ENCODE results near the gene COX6A1. TPM values are rescaled to one million over a fixed set of nuclear protein-coding genes. Genes with fewer than 3 reads are reported as not detected.
A peak's percentile ranks its signal among the peaks of the same experiment; 100 is the strongest.

COX6A1 gene
- total RNA-seq, 1 donor from 2014 or later: 142 TPM

GRCh38 chr12:120468821-120469449 lies 31.0 kb downstream of the COX6A1 start:
- peak overlapping the region; percentile 96 for H3K27ac ChIP-seq (replicated peaks)
- no peak for TF ChIP-seq CTCF (IDR thresholded peaks at IDR 0.05; ENCODE audit: borderline replicate concordance)
- peaks cover 25% of the 10 kb centered on the region for H3K36me3 ChIP-seq
- peaks cover 62% of the 10 kb centered on the region for H3K4me1 ChIP-seq
- intact Hi-C loops (cut with micrococcal nuclease): no loop called here
- no peaks in the 10 kb centered on the region for H3K9me3 ChIP-seq (replicated peaks)
- no peaks in the 10 kb centered on the region for H3K27me3 ChIP-seq (ENCODE audit: low read depth)
- peak overlapping the region; percentile 83 for H3K4me3 ChIP-seq
- DNase-seq: peak; percentile 39

GRCh38 chr12:120469450-120470149 lies 31.7 kb downstream of the COX6A1 start, which contains the start of gene SRSF9:
SRSF9 (minus strand) TSS chr12:120469748; CDS start chr12:120469609, 139 bp downstream.
- Histone ChIP-seq H3K27ac (replicated peaks) (peak within 1 kb of the TSS; percentile 96), H3K36me3 (peaks cover 19% of the 10 kb centered on the region), H3K4me1 (peaks cover 62% of the 10 kb centered on the region), H3K9me3 (replicated peaks) (no peaks in the 10 kb centered on the region), H3K27me3 (ENCODE audit: low read depth) (no peaks in the 10 kb centered on the region), H3K4me3 (peak within 1 kb of the TSS; percentile 83)
- intact Hi-C loops (cut with micrococcal nuclease): no loop called here
- peak; percentile 96 for DNase-seq
- TF ChIP-seq CTCF (IDR thresholded peaks at IDR 0.05; ENCODE audit: borderline replicate concordance): peak; percentile 95

GRCh38 chr12:120470150-120470784 lies 32.4 kb downstream of the COX6A1 start:
- peak overlapping the region; percentile 96 for H3K27ac ChIP-seq (replicated peaks)
- no peak for DNase-seq
- peaks cover 12% of the 10 kb centered on the region for H3K36me3 ChIP-seq
- intact Hi-C loops (cut with micrococcal nuclease): no loop called here
- peaks cover 60% of the 10 kb centered on the region for H3K4me1 ChIP-seq
- peak overlapping the region; percentile 83 for H3K4me3 ChIP-seq
- no peaks in the 10 kb centered on the region for H3K9me3 ChIP-seq (replicated peaks)
- no peak for TF ChIP-seq CTCF (IDR thresholded peaks at IDR 0.05; ENCODE audit: borderline replicate concordance)
- H3K27me3 ChIP-seq (ENCODE audit: low read depth): no peaks in the 10 kb centered on the region

- Histone ChIP-seq H3K27me3 (ENCODE audit: low read depth) (no peaks in the 10 kb centered on the region), H3K36me3 (no peaks in the 10 kb centered on the region), H3K27ac (replicated peaks) (no peak overlapping the region), H3K4me3 (no peak overlapping the region), H3K9me3 (replicated peaks) (no peaks in the 10 kb centered on the region), H3K4me1 (peaks cover 38% of the 10 kb centered on the region)
- TF ChIP-seq CTCF (IDR thresholded peaks at IDR 0.05; ENCODE audit: borderline replicate concordance): no peak
- DNase-seq: no peak
- intact Hi-C loops (cut with micrococcal nuclease): no loop called here
Measured at GRCh38 chr12:120472521-120472920, 34.6 kb downstream of the COX6A1 start.

GRCh38 chr12:120473807-120474615 lies 36.1 kb downstream of the COX6A1 start:
- no peaks in the 10 kb centered on the region for H3K27me3 ChIP-seq (ENCODE audit: low read depth)
- intact Hi-C loops (cut with micrococcal nuclease): no loop called here
- peaks cover 23% of the 10 kb centered on the region for H3K4me1 ChIP-seq
- no peak overlapping the region for H3K4me3 ChIP-seq
- no peak for DNase-seq
- no peak overlapping the region for H3K27ac ChIP-seq (replicated peaks)
- no peak for TF ChIP-seq CTCF (IDR thresholded peaks at IDR 0.05; ENCODE audit: borderline replicate concordance)
- no peaks in the 10 kb centered on the region for H3K36me3 ChIP-seq
- H3K9me3 ChIP-seq (replicated peaks): no peaks in the 10 kb centered on the region
